NCI-H748 treated with DMSO at 0.1 percent for 48 hours (cell line): ENCODE measurements around the gene IL12RB1.

Source experiments
- DNase-seq: peaks from one replicate; lab custom pipeline; 2025; lab: John Stamatoyannopoulos, UW

Gene IL12RB1

DNA sequence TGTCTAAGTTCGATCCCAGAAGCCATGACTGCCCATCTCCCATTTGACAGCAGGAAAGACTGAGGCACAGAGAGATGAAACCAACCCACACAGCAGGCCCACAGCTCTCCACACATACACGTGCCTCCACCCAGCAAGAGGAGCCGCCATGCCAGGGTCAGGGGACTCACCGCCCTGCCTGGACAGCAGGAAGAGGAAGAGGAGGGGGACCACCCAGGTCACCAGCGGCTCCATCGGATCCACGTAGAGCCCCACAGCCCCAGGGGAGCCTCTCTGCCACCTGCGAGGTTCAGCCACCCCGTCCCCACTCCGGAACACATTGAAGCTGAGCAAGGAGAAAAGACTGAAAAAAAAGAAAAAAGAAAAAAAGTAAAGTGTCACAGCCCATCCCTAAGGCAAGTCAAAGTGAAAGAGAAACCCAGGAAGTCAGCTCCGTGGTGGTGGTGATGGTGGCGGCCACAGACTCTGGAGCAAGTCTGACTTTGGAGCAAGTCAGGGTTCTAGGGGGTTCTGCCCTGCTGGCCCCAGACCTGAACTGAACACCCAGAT, at the start of gene IL12RB1:
Gene IL12RB1 (minus strand): TSS at position 345 of the 549 bp plus-strand sequence. CDS start 111 bp downstream, at position 234.
- no peak for DNase-seq

GRCh38 chr19:18135712-18136584, 49.2 kb upstream of the IL12RB1 start:
- no peak for DNase-seq

GRCh38 chr19:18131841-18132596, 45.3 kb upstream of the IL12RB1 start:
- no peak for DNase-seq

- no peak for DNase-seq
Observed at GRCh38 chr19:18130523-18131242, 43.9 kb upstream of the IL12RB1 start.

DNA sequence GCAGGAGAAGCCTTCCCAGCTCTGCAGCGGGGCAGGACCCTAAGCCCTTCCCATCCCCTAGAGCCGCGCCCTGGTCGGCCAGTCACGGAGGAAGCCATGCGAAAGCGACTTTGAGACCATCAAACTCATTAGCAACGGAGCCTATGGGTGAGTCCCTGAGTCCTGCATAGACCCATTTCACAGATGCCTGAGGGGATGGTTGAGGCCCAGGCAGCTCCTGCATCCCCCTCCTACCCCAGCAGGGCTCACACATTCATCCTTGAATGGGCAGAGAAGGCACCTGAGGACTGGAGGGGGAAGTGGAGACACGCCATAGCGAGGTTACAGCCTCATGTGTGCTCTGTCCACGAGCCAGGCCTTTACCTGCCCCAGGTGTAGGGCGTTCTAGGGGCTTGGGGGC, 42.1 kb upstream of the IL12RB1 start:
- DNase-seq, result no peak

GRCh38 chr19:18128044-18128443, 41.3 kb upstream of the IL12RB1 start:
- DNase-seq, result no peak

DNA sequence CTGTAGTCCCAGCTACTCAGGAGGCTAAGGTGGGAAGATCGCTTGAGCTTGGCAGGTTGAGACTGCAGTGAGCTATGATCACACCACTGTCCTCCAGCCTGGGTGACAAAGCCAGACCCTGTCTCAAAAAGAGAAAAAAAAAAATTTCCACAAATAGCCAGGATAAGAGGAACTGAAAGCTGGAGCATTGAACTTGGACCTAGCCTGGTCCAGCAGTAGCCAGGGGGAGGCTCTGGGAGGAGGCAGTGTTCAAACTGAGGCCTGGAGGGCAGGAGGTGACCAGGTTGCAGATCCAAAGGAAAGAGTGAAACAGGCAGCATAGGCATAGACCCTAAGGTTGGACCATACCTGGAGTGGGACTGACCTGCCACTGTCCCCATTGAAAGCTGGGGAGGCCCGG, 39.4 kb upstream of the IL12RB1 start:
- DNase-seq, result no peak

DNA sequence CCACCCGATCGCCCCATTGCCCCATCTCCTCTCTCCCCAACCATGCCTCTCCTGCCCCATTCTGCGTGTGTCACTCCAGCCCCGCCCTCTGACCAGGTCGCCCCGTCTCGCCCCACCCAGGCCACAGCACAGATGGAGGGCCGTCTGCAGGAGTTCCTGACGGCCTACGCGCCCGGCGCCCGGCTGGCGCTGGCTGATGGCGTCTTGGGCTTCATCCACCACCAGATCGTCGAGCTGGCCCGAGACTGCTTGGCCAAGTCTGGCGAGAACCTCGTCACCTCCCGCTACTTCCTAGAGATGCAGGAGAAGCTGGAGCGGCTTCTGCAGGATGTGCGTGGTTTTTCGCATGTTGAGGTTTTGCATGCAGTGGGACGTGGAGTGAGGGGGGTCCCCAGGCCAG, 37.1 kb upstream of the IL12RB1 start:
- DNase-seq, result no peak

DNA sequence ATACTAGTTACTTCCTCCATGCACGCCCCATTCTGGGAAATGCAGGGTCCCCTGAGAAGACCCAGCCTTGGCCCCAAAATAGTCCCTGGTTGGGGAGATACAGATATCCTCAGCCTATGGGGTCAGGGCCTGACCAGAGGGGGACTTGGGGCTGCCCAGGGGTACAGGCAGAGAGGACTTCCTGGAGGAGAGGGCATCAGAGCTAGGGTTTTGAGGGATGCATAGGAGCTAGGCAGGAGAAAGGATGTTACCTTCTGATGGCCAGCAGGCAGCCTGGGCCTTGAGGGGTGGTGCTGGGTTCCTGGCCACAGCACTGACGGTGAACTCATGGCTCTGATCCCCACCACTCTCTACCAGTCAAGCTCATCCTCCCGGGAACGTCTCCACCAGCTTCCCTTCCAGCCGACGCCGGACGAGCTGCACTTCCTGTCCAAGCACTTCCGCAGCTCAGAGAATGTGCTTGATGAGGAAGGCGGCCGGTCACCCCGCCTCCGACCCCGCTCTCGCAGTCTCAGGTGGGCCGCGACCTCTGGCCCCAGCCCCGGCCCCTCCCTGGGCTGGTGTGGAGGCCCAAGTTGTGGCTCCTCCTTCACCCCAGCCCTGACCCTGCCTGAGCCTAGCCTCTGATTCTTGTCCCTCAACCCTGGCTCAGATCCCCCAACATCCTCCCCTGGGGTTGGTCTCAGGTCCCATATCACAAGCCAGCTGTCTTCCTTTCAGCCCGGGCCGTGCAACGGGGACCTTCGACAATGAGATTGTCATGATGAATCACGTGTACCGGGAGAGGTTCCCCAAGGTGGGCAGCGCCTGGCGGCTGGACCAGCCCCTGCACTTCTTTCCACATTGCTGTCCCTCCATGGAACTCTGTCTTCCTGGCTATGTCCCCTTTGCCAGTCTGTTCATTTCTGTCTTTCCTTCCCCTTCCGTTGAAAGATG, 36.4 kb upstream of the IL12RB1 start:
- DNase-seq, result no peak

- no peak for DNase-seq
Observed at GRCh38 chr19:18122424-18122823, 35.7 kb upstream of the IL12RB1 start.

DNA sequence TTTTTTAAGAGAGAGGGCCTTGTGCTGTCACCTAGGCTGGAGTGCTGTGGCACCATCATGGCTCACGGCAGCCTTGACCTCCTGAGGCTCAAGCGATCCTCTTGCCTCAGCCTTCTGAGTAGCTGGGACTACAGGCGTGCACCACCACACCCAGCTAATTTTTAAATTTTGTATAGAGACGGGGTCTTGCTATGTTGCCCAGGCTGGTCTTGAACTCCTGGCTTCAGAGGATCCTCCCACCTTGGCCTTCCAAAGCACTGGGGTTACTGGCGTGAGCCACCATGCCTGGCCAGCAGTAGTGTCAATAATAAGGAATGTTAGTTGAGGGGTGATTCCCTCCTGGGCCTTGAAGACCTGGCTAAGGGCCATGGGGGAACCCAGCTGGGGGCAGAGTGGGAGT, 34.4 kb upstream of the IL12RB1 start:
- no peak for DNase-seq

- no peak for DNase-seq
Observed at GRCh38 chr19:18120127-18120526, 33.4 kb upstream of the IL12RB1 start.

- DNase-seq, result no peak
Observed at GRCh38 chr19:18119717-18120105, 33.0 kb upstream of the IL12RB1 start.

DNA sequence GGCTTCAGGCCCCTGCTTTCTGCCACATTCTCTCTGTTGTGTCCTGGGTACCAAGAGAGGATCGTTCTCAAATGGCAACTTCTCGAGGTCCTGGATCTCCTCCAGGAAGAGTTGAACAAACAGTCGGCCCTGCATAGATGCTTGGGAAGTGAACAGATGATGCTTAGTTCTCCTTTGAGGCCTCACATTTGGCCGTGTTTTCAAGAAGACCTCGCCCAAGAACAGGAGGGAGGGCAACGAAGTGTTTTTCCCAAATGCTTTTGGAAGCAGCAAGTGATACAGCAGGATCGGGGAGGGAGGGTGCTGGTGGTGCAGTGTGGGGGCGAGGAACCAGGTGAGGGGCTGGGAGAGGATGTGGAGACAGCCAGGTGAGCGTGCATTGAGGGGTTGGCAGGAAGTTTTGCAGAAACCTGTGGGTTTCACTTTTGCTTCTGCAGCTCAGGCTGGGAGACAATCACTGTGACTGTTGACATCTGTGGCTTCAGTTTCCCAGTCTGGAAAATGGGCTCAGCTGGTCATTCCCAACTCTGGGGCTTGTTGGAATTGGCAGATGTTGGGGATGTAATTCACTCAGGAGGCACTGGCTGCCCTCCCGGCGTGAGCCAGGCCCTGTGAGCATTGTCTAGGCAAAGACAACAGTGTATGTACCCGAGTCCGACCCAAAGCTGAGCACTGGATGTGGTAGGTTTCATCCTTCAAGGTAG, 32.4 kb upstream of the IL12RB1 start:
- DNase-seq, result no peak

DNA sequence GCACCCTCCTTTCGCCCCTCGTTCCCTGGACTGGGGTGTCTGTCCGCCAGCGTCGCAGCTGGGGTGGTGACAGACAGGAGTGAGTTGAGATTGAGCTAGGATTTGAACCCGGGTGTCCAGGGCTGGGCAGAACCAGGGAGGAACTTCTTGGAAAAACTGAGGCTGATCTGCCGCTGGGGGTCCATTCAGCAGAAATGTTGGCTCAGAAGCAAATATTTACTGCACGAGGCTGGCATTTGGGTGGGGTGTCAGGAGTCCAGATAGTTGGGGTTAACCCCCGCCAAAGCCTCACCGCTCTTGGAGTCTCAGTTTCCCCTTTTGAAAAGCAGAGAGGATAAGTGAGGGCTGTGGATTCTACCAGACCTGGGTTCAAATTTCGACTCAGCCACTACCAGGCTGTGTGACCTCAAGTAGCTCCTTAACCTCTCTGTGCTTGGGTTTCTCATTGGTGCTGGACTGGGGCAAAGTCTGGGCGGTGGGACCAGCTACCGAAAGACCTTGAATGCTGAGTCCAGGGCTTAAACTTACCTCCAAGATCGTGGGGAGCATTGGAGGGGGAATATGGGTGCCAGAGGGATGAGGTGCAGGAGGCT, 31.8 kb upstream of the IL12RB1 start:
- DNase-seq, result no peak

DNA sequence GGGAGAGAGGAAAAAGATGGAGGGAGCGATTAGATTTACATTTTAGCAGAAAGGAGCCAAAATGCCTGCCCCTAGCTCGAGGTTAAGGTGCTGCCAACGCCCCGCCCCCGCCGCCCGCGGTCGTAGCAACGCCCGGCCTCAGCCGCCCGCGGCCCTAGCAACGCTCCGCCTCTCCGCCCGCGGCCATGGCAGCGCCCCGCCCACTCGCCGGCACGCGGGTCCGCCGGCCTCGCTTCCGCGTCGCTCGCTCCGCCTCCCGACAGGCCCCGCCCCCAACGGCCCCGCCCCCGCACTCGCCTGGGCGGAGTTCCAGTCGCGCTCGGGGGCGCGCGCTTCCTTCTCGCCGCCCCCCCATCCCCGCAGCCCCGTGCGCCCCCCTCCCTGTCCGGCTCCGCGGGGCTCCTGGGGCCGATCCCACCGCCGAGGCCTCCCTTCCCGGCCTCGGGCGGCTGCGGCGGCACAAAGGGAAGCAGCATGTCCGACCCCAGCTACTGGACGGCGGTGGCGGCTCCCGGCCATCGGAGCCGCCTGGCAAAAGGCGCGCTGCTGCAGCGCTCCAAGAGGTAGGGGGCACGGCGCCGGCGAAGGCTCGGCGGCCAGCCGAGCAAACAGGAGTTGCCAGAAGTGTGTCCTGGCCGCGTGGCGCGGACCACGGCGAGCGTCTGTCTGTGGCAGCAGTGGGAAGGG, 31.1 kb upstream of the IL12RB1 start:
- DNase-seq, result peak; percentile 59

GRCh38 chr19:18117364-18117691, 30.6 kb upstream of the IL12RB1 start:
- no peak for DNase-seq

GRCh38 chr19:18114483-18114882, 27.7 kb upstream of the IL12RB1 start:
- DNase-seq, result no peak

- no peak for DNase-seq
Observed at GRCh38 chr19:18113827-18114226, 27.1 kb upstream of the IL12RB1 start.
